Upper lobe of left lung (tissue), 6 donors: ENCODE data around the gene NEDD4L. TPM values are rescaled to one million over a fixed set of nuclear protein-coding genes. Genes with fewer than 3 reads are reported as not detected.

Experiments used
- ATAC-seq, 2 donors: fragments of 200-7000 bp; cut with Tn5 transposase; one replicate each; pipeline ENCODE4 v1.9.1; 2022; ENCODE audit warnings: mild to moderate bottlenecking in 2 of 2, moderate library complexity in 2 of 2; ENCODE audit not compliant: low FRiP score in 2 of 2
- DNase-seq, 2 donors: peaks; one replicate each; pipeline ENCODE4 v3.0.0-alpha.2; 2019 to 2020
- H3K27ac ChIP-seq, 4 donors: fragments of 200-600 bp; sonication (generic); one replicate each; pipeline ENCODE4 v1.5.1; 2016 to 2019
- H3K27me3 ChIP-seq, 4 donors: fragments of 200-600 bp; sonication (generic); one replicate each; pipeline ENCODE4 v1.5.1; 2017 to 2019
- H3K36me3 ChIP-seq, 4 donors: fragments of 200-600 bp; sonication (generic); one replicate each; pipeline ENCODE4 v1.5.1; 2016 to 2019
- H3K4me1 ChIP-seq, 4 donors: fragments of 200-600 bp; sonication (generic); one replicate each; pipeline ENCODE4 v1.5.1; 2018 to 2019
- H3K4me3 ChIP-seq, 4 donors: fragments of 200-600 bp; sonication (generic); one replicate each; pipeline ENCODE4 v1.5.1; 2017 to 2019; ENCODE audit warnings: mild to moderate bottlenecking in 2 of 4, moderate library complexity in 1 of 4
- H3K9me3 ChIP-seq, 4 donors: fragments of 200-600 bp; sonication (generic); one replicate each; pipeline ENCODE4 v1.5.1; 2018 to 2019
- CTCF ChIP-seq, 6 experiments: fragments of 450-650 bp in 4 of 6; fragments of 200-600 bp in 2 of 6; sonication (generic) in 2 of 6; IDR thresholded peaks; one replicate each; pipeline ENCODE4 v1.5.1; 2016 to 2019; ENCODE audit warnings: antibody characterized with exemption in 6 of 6
- EP300 ChIP-seq, 4 donors: sonication (generic); formaldehyde crosslinking; IDR thresholded peaks; one replicate each; pipeline ENCODE4 v1.5.1; 2017; ENCODE audit warnings: antibody characterized with exemption in 4 of 4, control low read depth in 2 of 4
- POLR2A ChIP-seq, 4 donors: fragments of 450-650 bp; IDR thresholded peaks; one replicate each; pipeline ENCODE4 v1.5.1; 2016 to 2017; ENCODE audit warnings: antibody characterized with exemption in 4 of 4, mild to moderate bottlenecking in 2 of 4
- POLR2AphosphoS5 ChIP-seq, 2 donors: sonication (generic); formaldehyde crosslinking; IDR thresholded peaks; one replicate each; pipeline ENCODE4 v1.5.1; 2017; ENCODE audit warnings: antibody characterized with exemption in 2 of 2
- WGBS, 2 donors: methylation state at CpG; one replicate each; pipeline ENCODE4 v1.1.5; 2017 to 2018; 5-methylcytosine and 5-hydroxymethylcytosine counted together
- total RNA-seq, 6 donors: library from RNA; depleted of rRNA in 4 of 6; stranded (reverse); fragments of >200 nt in 4 of 6; gene quantifications; one replicate each; pipeline versions ENCODE4 v1.1.0 to v1.2.1, GENCODE V29; 2016 to 2021
- donor health status: DM: no; HTN: no; CAD: no; lungs with moderate emphysema.
- donor health status: DM: no; HTN: yes; CAD: no; lungs with severe emphysema.

The NEDD4L gene
- total RNA-seq, 6 donors from 2014 or later: 148 to 491 (median 300) TPM

- Histone ChIP-seq H3K36me3 (no peaks in the 10 kb centered on the region), H3K27ac (peak overlapping the region in 2 of 4 donors; percentile 22 to 46), H3K4me1 (peaks cover 0 to 27% (median 8%) of the 10 kb centered on the region in 4 donors), H3K9me3 (no peaks in the 10 kb centered on the region), H3K27me3 (no peaks in the 10 kb centered on the region), H3K4me3 (no peak overlapping the region)
- no peak for DNase-seq
- 27 to 48% methylated on average over 2 of the region's 2 CpGs for whole genome bisulfite sequencing, 2 donors
- TF ChIP-seq EP300 (IDR thresholded peaks at IDR 0.05): no peak
- TF ChIP-seq POLR2AphosphoS5 (IDR thresholded peaks at IDR 0.05): no peak
- TF ChIP-seq POLR2A (IDR thresholded peaks at IDR 0.05): no peak
- no peak for TF ChIP-seq CTCF (IDR thresholded peaks at IDR 0.05)
- ATAC-seq: peak in 1 of 2 donors; percentile 34
These were observed 32.0 kb downstream of the NEDD4L start for GRCh38 chr18:58076052-58076451.

GRCh38 chr18:58077329-58077728 is 33.3 kb downstream of the NEDD4L start:
- Histone ChIP-seq H3K36me3 (no peaks in the 10 kb centered on the region), H3K9me3 (no peaks in the 10 kb centered on the region), H3K27me3 (no peaks in the 10 kb centered on the region), H3K4me3 (no peak overlapping the region), H3K27ac (no peak overlapping the region), H3K4me1 (peaks cover 0 to 27% (median 8%) of the 10 kb centered on the region in 4 donors)
- DNase-seq: no peak
- no peak for TF ChIP-seq POLR2A (IDR thresholded peaks at IDR 0.05)
- TF ChIP-seq EP300 (IDR thresholded peaks at IDR 0.05): no peak
- TF ChIP-seq CTCF (IDR thresholded peaks at IDR 0.05): no peak
- no peak for TF ChIP-seq POLR2AphosphoS5 (IDR thresholded peaks at IDR 0.05)
- 66 to 71% methylated on average over 9 of the region's 9 CpGs for WGBS, 2 donors
- ATAC-seq: no peak

- Histone ChIP-seq H3K27me3 (no peaks in the 10 kb centered on the region), H3K27ac (no peak overlapping the region), H3K36me3 (no peaks in the 10 kb centered on the region), H3K4me3 (no peak overlapping the region), H3K4me1 (peaks cover 0 to 27% (median 8%) of the 10 kb centered on the region in 4 donors), H3K9me3 (no peaks in the 10 kb centered on the region)
- WGBS, 2 donors: 80 to 87% methylated on average over 11 of the region's 11 CpGs
- no peak for ATAC-seq
- peak in 1 of 2 donors; percentile 37 for DNase-seq
- TF ChIP-seq EP300 (IDR thresholded peaks at IDR 0.05): no peak
- TF ChIP-seq POLR2A (IDR thresholded peaks at IDR 0.05): no peak
- no peak for TF ChIP-seq CTCF (IDR thresholded peaks at IDR 0.05)
These were observed 35.0 kb downstream of the NEDD4L start for GRCh38 chr18:58078889-58079573.

- Histone ChIP-seq H3K27ac (no peak overlapping the region), H3K4me3 (no peak overlapping the region), H3K4me1 (peaks cover 0 to 27% (median 8%) of the 10 kb centered on the region in 4 donors), H3K9me3 (no peaks in the 10 kb centered on the region), H3K27me3 (no peaks in the 10 kb centered on the region), H3K36me3 (no peaks in the 10 kb centered on the region)
- WGBS, 2 donors: 77 to 87% methylated on average over 3 of the region's 3 CpGs
- ATAC-seq (no peak), DNase-seq (no peak)
- no peak for TF ChIP-seq POLR2A (IDR thresholded peaks at IDR 0.05)
- no peak for TF ChIP-seq EP300 (IDR thresholded peaks at IDR 0.05)
- TF ChIP-seq POLR2AphosphoS5 (IDR thresholded peaks at IDR 0.05): no peak
- no peak for TF ChIP-seq CTCF (IDR thresholded peaks at IDR 0.05)
These were observed 36.4 kb downstream of the NEDD4L start for GRCh38 chr18:58080451-58080850.
